DMS114 treated with DMSO at 0.1 percent for 48 hours (cell line): ENCODE results near the gene B3GALT5.

Experiments used
- DNase-seq: peaks from one replicate; lab custom pipeline; 2025; ENCODE audit not compliant: unreplicated experiment; lab: John Stamatoyannopoulos, UW

The B3GALT5 gene

DNA sequence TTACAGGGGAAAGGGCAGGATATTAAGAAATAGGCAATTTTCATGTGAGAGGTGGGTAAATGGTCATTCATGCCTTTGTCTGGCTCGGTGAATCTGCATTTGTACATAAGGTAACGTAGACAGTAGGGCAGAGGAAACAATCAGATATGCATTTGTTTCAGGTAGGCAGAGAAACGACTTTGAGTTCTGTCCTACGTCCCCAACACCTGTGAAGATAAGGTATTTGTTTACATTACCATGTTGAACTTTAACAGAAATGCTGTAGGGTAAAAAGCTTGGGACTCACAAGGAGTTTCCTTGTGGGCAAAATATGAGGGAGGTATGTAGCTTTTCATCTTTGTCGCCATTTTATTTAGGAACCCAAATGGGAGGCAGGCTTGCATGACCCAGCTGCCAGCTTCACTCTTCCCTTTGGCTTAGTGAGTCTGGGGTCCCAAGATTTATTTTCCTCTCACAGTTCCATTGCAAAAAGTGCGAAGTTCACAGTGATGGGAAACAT, 31.4 kb downstream of the B3GALT5 start:
- no peak for DNase-seq

DNA sequence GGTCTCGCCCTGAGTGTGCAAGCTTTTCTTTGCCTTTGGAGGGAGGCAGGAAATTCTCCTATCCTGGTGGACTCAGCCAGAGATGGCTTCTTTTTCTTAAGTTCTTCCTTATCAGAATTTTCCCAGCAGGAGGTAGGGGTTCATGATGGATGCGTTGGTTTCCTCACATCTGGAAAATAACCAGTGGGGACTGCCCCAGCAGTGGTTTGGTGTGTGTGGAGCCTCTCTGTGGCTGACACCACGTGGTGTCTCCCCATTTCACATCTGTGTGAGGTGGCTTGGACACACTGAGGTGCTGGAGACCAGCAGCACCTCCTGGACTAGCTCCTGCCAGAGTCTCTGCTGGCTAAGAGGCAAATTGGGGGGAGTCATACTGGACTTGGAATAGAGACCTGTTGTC, 32.6 kb downstream of the B3GALT5 start:
- DNase-seq: no peak

DNA sequence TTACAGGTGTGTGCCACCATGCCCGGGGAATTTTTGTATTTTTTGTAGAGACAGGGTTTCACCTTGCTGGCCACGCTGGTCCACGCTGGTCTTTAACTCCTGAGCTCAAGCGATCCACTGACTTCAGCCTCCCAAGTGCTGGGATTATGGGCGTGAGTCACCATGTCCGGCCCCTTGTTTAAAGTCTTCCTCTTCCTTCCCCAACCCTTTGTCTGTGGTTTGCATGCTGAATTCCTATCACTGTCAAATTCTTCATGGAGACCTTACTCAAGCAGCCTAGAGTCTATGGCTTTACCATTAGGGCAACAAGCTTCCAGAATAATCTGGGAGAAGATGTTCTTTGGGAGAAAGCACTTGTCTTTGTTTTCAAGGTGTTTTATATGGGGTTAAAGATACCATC, 34.7 kb downstream of the B3GALT5 start:
- no peak for DNase-seq

DNA sequence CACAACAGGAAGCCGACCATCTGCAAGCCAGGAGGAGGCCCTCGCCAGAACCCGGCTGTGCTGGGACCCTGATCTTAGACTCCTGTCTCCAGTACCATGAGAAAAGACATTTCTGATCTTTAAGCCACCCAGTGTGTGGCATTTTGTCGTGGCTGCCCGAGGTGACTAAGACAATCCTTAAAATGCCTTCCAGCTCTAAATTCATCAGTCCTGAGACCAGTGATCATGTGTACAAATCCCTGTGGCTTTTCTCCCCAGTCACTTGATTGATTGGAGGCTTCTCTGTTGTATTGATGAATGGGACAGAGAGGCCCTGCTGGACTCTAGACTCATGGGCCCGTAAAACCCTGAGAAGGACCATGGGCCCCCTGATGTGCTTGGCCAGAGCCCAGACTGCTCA, 36.1 kb downstream of the B3GALT5 start:
- no peak for DNase-seq

DNA sequence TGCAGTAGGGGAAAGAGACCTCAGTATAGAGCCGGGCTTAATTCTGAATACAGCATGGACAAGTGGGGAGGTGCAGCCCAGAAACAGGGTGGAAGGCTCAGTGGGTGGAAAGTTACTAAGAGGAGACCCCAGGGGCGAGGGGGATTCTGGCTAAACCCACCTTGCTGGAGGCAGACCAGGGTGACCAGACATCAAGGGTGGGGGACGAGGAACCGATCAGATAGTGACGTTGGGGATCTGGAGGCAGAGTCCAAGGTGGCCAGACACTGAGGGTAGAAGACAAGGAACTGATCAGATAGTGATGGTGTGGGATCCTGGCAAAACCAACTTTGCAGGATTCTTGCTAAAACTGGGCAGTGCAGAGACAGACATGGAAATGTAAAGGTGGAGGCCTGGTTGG, 36.8 kb downstream of the B3GALT5 start:
- DNase-seq: no peak

DNA sequence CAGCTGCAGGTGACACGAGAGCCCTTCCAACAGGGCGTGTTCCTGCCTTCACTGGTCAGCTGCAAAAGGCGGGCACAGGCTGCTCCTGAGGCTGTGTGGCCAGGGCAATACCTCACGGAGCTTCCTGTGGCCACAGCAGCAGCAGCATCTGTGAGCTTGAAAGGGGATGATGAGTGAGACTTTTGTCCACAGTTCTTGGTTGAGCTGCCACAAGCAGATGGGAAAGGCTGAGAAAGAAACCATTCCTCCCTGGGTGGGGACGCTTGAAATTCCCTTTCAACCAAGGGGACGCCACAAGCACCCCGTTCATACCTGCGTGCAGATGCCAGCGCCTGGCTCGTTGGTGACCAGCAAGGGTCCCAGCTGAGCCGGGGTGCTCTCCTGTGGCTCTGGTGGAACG, 37.6 kb downstream of the B3GALT5 start:
- DNase-seq: no peak

DNA sequence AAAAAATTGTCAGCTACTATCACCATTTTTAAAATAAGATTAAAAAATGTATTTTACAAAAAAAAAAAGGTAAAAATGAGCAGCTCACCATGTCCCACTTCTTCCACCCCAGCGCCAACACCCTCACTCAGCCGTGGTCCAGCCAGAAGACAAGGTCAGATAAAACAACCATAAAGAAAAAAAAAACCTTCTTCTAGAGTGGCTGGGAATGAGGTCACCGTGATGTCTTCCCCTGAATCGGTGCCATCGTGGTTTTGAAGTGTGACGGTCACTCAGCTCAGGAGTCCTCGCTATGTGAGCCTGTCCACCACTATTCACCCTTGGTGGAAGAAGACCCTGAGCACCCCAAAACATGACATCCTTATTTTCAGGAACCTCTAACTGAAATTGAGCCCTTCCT, 38.1 kb downstream of the B3GALT5 start:
- DNase-seq: no peak

DNA sequence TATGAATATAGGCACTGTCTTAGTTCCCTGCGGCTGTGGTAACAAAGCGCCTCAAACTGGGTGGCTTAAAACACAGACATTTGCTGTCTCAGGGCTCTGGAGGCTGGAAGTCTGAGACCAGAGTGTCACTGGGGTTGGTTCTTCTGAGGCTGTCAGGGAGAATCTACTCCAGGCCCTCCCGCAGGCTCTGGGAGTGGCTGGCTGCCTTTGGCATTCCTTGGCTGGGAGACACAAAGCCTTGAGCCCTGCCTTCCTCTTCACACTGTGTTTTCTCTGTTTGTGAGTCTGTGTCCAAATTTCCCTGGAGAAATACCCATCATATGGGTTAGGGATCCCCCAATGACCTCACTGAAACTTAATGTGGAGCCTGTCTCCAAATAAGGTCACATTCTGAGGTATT, 38.5 kb downstream of the B3GALT5 start:
- DNase-seq: no peak

DNA sequence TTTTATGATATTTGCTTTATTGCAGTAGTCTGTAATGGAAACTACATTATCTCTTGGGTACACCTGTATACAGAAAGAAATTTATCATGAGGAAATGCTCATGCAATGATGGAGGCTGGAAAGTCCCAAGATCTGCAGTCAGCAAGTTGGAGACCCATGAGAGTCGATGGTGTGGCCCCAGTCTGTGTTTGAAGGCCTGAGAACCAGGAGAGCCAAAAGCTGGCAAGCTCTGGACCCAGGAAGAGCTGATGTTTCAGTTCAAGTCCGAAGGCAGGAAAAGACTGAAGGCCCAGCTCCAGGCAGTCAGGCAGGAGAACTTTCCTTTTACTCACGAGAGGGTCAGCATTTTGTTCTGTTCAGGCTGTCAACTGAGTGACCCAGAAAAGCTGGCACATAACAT, 42.2 kb downstream of the B3GALT5 start:
- no peak for DNase-seq

DNA sequence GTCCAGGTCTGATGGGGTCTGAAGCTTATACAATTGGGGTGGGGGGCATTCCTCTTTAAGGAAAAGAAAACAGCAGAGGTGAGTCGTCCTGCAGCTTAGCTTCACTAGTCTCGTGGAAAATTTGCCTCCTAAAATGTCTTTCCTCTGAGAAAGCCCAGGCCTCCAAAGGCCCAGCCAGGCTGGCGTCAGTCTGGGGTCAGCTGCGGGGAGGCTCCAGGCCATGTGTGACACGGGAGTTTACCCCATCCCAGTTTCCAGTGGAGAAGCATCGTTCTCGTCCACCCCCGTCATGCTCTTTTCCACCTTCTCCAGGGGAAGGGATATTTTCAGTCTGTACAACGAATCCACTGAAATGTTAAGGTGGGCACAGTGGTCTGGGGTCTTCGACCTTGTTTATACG, 42.8 kb downstream of the B3GALT5 start:
- DNase-seq: no peak

DNA sequence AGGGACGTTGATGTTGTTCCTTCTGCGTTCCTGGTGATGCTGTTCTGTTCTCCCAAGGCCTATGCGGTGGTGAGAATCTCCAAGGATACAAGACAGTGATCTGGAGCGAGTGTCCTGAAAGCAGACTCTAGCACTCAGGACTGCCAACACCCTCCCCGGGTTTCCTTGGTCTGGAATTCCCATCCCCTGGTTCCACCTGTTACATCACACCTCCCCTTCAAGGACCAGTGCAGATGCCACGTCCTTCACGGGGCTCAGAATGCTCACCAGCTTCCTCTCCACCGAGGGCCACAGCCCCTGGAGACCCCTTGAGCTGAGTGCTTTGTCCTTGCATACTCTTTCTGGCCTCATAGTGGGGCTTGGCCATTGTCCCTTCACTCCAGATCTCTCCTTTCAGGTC, 43.5 kb downstream of the B3GALT5 start:
- DNase-seq: no peak

DNA sequence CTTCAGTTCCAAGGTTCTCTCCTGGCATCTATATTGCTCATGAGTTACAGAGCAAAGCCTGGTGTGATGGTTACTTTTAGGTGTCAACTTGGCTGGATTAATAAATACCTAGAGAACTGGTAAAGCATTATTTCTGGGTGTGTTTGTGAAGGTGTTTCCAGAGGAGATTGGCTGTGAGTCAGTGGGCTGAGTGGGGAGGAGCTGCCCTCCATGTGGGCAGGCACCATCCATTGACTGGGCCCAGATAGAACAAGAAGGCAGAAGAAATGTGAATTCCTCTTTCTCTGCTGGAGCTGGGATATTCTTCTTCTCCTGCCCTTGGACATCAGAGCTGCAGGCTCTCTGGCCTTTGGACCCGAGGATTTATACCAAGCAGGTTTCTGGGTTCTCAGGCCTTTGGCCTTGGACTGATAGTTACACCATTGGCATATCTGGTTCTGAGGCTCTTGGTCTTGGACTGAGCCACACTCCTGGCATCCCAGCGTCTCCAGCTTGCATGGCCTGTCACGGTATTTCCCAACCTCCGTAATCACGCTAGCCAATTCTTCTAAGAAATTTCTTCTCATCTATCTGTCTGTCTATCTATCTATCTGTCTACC, 44.5 kb downstream of the B3GALT5 start:
- no peak for DNase-seq

DNA sequence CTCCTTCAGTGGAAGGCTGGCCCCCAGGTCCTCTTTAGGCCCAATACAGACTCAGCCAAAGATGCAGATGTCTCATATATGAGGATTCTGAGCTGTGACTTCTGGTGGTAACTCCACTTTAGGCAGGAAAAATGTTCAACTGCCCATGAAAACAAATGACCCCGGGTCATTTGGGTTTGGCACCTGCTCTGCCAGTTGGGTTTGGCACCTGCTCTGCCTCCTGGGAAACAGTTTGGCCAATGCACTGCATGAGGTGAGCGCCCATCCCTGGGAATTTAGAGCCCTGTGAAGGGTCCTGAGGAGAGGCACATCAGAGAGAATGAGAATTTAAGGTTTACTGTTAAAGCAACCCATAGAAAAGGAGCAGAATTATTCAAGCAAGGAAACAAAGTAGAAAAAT, 45.3 kb downstream of the B3GALT5 start:
- no peak for DNase-seq

DNA sequence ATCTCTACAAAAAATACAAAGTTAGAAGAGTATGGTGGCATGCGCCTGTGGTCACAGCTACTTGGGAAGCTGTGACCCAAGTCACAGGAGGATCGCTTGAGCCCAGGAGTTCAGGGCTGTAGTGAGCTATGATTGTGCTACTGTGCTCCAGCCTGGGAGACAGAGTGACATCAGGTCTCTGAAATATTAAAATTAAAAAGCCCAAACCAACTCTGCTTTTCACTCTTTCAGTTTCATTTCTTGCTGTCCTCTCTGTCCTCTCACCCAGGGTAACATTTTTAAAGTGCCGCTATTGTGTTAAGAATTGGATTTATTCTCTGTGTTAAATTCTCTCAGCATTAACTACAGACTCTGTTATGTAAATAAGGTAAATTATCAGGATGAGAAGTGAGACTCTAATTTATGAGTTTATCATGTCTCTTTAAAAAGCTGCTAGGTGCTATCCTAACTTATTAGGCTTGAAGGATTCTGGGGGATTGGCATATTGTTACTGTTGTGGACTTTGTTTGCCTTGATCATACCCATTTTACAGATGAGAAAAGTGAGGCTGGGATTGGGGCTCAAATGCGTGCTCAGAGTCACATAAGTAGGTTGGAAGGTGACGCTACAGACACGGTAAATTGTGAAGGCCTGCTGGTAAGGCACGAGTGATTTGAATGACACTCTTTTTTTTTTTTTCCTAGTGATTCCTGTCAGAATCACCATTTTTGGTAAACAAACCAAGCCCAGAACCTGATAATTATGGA, 46.5 kb downstream of the B3GALT5 start:
- DNase-seq: no peak

DNA sequence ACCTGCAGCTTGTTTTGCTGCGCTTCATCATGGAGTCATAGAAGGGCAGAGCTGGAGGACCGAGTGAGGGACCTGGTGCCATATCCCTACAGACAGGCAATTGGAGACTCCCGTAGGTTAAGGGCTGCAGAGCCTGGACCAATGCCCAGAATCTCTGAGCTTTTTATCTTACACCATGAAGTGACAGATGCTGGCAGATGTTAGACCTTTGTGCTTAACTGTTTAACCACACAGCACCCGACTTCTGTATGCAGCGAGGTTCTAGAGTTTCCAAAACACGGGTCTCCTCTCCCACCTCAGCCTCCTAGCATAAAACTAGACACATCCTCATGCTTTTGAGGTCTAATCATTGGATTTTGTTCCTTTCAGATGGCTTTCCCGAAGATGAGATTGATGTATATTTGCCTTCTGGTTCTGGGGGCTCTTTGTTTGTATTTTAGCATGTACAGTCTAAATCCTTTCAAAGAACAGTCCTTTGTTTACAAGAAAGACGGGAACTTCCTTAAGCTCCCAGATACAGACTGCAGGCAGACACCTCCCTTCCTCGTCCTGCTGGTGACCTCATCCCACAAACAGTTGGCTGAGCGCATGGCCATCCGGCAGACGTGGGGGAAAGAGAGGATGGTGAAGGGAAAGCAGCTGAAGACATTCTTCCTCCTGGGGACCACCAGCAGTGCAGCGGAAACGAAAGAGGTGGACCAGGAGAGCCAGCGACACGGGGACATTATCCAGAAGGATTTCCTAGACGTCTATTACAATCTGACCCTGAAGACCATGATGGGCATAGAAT, 47.6 kb downstream of the B3GALT5 start:
- no peak for DNase-seq

DNA sequence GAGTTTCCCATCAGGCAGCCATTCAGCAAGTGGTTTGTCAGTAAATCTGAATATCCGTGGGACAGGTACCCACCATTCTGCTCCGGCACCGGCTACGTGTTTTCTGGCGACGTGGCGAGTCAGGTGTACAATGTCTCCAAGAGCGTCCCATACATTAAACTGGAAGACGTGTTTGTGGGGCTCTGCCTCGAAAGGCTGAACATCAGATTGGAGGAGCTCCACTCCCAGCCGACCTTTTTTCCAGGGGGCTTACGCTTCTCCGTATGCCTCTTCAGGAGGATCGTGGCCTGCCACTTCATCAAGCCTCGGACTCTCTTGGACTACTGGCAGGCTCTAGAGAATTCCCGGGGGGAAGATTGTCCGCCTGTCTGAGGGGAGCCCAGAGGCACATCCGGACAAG, 48.4 kb downstream of the B3GALT5 start:
- DNase-seq: no peak

DNA sequence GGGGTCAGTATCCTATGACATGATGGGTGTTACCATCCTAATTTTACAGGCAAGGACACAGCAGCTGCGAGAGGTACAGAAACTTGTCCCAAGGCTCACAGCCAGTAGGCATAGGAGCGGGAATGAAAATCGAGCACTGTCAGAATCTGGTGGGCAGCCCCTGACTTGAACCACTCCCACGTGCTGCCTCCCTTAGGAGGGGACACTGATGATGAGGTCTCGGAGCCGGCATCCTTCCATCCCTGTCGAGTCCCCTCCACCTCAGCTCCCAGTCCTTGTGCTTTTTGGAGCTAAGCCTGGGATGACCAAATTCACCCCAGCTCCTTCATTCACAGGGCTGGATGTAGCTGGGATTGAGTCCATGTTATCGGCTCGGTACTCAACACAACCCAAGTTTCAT, 49.0 kb downstream of the B3GALT5 start:
- DNase-seq: no peak

DNA sequence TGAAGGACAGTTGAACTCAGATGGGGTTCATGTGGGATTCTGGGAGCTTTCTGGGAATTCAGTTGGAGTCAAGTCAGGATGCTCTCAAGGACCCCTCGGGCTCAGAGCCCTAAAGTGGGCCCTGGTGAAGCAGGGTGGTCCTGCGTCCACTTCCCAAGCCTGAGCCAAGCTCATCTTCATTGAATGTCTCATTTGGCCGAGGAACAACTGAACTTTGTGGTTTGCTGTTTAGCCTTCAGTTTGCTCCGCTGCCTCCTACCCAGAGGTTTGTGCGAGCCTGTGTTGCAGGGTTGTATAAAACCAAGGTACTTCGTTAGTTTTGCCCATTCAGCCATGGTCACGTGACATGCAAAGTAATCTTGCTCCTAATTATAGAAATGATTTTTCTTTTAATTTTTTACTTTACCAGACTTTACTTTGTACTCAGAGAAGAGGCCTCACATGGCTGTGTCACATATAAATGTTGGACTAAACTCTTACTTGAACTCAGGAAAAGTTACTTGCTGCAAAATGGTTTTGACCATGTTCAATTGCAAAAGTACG, 49.7 kb downstream of the B3GALT5 start:
- DNase-seq: no peak

DNA sequence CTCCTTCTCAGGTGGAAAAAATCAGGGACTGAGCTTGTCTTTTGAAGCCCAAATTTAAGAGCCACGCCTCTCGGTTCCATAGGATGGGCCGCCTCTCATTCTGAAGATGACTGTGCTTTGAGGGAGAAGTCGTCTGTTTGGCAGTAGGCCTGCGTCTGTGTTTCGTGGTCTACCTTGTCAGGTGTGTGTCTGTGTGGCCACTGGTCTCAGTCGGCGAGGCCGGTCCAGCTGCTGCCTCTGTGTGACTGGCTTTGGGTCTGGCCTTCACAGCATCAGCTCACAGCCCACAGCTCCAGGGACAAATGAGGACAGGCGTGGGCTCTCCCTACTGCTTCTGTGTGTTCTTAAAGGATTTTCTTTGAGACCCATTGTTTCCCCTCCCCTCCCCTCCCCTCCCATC, 50.3 kb downstream of the B3GALT5 start:
- no peak for DNase-seq

DNA sequence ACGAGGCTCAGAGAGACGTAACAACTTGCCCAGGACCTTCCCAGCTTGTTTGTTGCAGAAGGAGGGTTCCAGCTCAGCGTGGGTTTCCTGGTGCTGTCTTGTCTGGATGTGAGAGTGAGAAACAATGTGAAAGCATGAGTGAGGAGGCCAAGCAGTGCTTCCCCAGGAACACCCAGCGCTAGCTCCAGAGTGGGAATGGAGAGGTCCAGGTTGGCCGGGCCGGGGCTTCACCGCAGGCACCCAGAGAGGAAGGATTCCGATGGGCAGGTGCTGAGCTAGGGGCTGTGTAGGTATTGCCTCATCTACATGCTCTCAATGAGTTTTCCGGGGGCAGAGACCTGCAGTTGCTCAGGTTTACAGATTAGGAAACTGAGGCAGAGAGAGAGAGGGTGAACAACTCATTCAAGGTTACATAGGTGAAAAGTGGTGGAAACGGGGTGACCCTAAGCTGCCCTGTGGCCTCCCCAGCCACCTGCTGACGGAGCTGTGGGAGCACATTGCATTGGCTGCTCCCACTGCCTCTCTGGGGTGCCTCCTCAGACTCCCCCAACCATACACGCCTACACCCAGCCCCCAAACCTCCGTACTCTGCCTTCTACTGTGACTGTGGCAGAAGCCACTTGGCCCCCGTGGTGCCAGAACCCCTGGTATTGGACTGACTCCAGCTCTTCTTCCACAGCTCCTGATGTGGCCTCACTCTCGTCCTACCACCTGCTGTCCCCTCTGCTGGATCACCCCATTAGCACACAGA, 51.2 kb downstream of the B3GALT5 start:
- DNase-seq: no peak

DNA sequence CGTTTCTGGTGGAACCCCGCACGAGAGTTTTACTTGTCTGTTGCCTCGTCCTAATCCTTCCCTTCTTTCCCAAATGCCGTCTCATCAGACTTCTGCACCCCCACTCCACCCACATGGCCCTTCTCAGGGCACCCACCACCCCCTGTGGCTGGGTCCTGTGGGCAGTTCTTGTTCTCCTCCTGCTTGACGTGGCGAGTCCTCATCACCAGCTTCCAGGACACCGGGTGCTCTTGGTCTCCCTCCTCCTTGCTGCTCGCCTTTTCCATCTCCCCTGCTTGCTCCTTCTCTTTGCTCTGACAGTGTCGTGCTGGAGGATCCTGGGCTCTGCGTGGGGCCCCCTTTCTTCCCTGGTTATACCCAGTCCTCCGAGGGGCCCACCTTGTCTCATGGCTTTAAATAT, 51.8 kb downstream of the B3GALT5 start:
- no peak for DNase-seq
